ENCODE results near the gene ACTL6B. TPM values are rescaled to one million over a fixed set of nuclear protein-coding genes. Genes with fewer than 3 reads are reported as not detected.
A peak's percentile ranks its signal among the peaks of the same experiment; 100 is the strongest.
"Not testable (repeated sequence)": the region's sequence is repeated elsewhere in the genome, so short reads cannot be mapped to it uniquely, and the experiment has no call there.

The ACTL6B gene
- total RNA-seq, result 0.69 TPM
- polyA plus RNA-seq, result 0.19 TPM

- Histone ChIP-seq H3K36me3 (ENCODE audit: insufficient read depth) (no peaks in the 10 kb centered on the region), H3K27ac (ENCODE audit: low read depth) (no peak within 1 kb of the TSS), H3K4me1 (ENCODE audit: insufficient read depth) (no peaks in the 10 kb centered on the region), H3K4me3 (ENCODE audit: low read depth, low read length) (no peak within 1 kb of the TSS)
- 8% methylated on average over 63 of the region's 63 CpGs for WGBS
- DNase-seq (ENCODE audit: extremely low spot score), result no peak
These were observed at the start of gene ACTL6B for GRCh38 chr7:100655908-100656674. Gene ACTL6B (minus strand): TSS chr7:100656448. CDS start chr7:100656354, 94 bp downstream.

- H3K27ac ChIP-seq (ENCODE audit: low read depth), result peak overlapping the region; percentile 82
- no peaks in the 10 kb centered on the region for H3K36me3 ChIP-seq (ENCODE audit: insufficient read depth)
- under 1% methylated on average over 25 of the region's 25 CpGs for WGBS
- H3K4me3 ChIP-seq (ENCODE audit: low read depth, low read length), result peak overlapping the region; percentile 62
- DNase-seq (ENCODE audit: extremely low spot score), result peak; percentile 36
- H3K4me1 ChIP-seq (ENCODE audit: insufficient read depth), result no peaks in the 10 kb centered on the region
These were observed 49.1 kb upstream of the ACTL6B start for GRCh38 chr7:100705320-100705752.

- H3K4me3 ChIP-seq (ENCODE audit: low read depth, low read length); H3K27ac ChIP-seq (ENCODE audit: low read depth); H3K4me1 ChIP-seq (ENCODE audit: insufficient read depth); H3K36me3 ChIP-seq (ENCODE audit: insufficient read depth); DNase-seq (ENCODE audit: extremely low spot score): not testable (repeated sequence)
- 79% methylated on average over 3 of the region's 3 CpGs for WGBS
These were observed 44.8 kb upstream of the ACTL6B start for GRCh38 chr7:100701089-100701488.

GRCh38 chr7:100699018-100699417 lies 42.8 kb upstream of the ACTL6B start:
- H3K4me3 ChIP-seq (ENCODE audit: low read depth, low read length), result no peak overlapping the region
- 65% methylated on average over 6 of the region's 6 CpGs for WGBS
- no peaks in the 10 kb centered on the region for H3K4me1 ChIP-seq (ENCODE audit: insufficient read depth)
- H3K36me3 ChIP-seq (ENCODE audit: insufficient read depth), result no peaks in the 10 kb centered on the region
- no peak overlapping the region for H3K27ac ChIP-seq (ENCODE audit: low read depth)
- no peak for DNase-seq (ENCODE audit: extremely low spot score)

- H3K27ac ChIP-seq (ENCODE audit: low read depth), result no peak overlapping the region
- H3K36me3 ChIP-seq (ENCODE audit: insufficient read depth), result no peaks in the 10 kb centered on the region
- H3K4me3 ChIP-seq (ENCODE audit: low read depth, low read length), result no peak overlapping the region
- WGBS, result 80% methylated on average over 6 of the region's 6 CpGs
- DNase-seq (ENCODE audit: extremely low spot score), result no peak
- H3K4me1 ChIP-seq (ENCODE audit: insufficient read depth), result peaks cover 3% of the 10 kb centered on the region
These were observed 39.9 kb upstream of the ACTL6B start for GRCh38 chr7:100696123-100696521.

- Histone ChIP-seq H3K36me3 (ENCODE audit: insufficient read depth) (no peaks in the 10 kb centered on the region), H3K4me3 (ENCODE audit: low read depth, low read length) (peak within 1 kb of the TSS; percentile 100), H3K4me1 (ENCODE audit: insufficient read depth) (peaks cover 3% of the 10 kb centered on the region), H3K27ac (ENCODE audit: low read depth) (peak within 1 kb of the TSS; percentile 41)
- DNase-seq (ENCODE audit: extremely low spot score), result no peak
- WGBS, result under 1% methylated on average over 61 of the region's 102 CpGs
These were observed 38.0 kb upstream of the ACTL6B start, which contains the start of gene GIGYF1 for GRCh38 chr7:100694098-100694745. Gene GIGYF1 (minus strand): TSS chr7:100694250. CDS start chr7:100688238, 6,012 bp downstream.

- Histone ChIP-seq H3K36me3 (ENCODE audit: insufficient read depth) (peaks cover 2% of the 10 kb centered on the region), H3K27ac (ENCODE audit: low read depth) (peak overlapping the region; percentile 41), H3K4me3 (ENCODE audit: low read depth, low read length) (peak overlapping the region; percentile 100), H3K4me1 (ENCODE audit: insufficient read depth) (peaks cover 3% of the 10 kb centered on the region)
- no peak for DNase-seq (ENCODE audit: extremely low spot score)
- WGBS, result under 1% methylated on average over 81 of the region's 81 CpGs
These were observed 37.3 kb upstream of the ACTL6B start for GRCh38 chr7:100693312-100694097.

- Histone ChIP-seq H3K4me1 (ENCODE audit: insufficient read depth) (peaks cover 3% of the 10 kb centered on the region), H3K4me3 (ENCODE audit: low read depth, low read length) (peak overlapping the region; percentile 100), H3K36me3 (ENCODE audit: insufficient read depth) (peaks cover 3% of the 10 kb centered on the region), H3K27ac (ENCODE audit: low read depth) (no peak overlapping the region)
- WGBS, result 49% methylated on average over 6 of the region's 6 CpGs
- no peak for DNase-seq (ENCODE audit: extremely low spot score)
These were observed 36.3 kb upstream of the ACTL6B start for GRCh38 chr7:100692578-100692961.

GRCh38 chr7:100691676-100692577 lies 35.7 kb upstream of the ACTL6B start:
- Histone ChIP-seq H3K27ac (ENCODE audit: low read depth) (no peak overlapping the region), H3K4me1 (ENCODE audit: insufficient read depth) (peaks cover 3% of the 10 kb centered on the region), H3K4me3 (ENCODE audit: low read depth, low read length) (peak overlapping the region; percentile 1), H3K36me3 (ENCODE audit: insufficient read depth) (peaks cover 3% of the 10 kb centered on the region)
- no peak for DNase-seq (ENCODE audit: extremely low spot score)
- WGBS, result 25% methylated on average over 28 of the region's 28 CpGs

- 83% methylated on average over 18 of the region's 18 CpGs for WGBS
- H3K27ac ChIP-seq (ENCODE audit: low read depth), result no peak overlapping the region
- H3K36me3 ChIP-seq (ENCODE audit: insufficient read depth), result peaks cover 5% of the 10 kb centered on the region
- DNase-seq (ENCODE audit: extremely low spot score), result no peak
- peaks cover 3% of the 10 kb centered on the region for H3K4me1 ChIP-seq (ENCODE audit: insufficient read depth)
- no peak overlapping the region for H3K4me3 ChIP-seq (ENCODE audit: low read depth, low read length)
These were observed 33.2 kb upstream of the ACTL6B start for GRCh38 chr7:100689230-100690135.

GRCh38 chr7:100688326-100688860 lies 32.1 kb upstream of the ACTL6B start:
- H3K4me3 ChIP-seq (ENCODE audit: low read depth, low read length), result no peak overlapping the region
- WGBS, result 88% methylated on average over 16 of the region's 16 CpGs
- H3K36me3 ChIP-seq (ENCODE audit: insufficient read depth), result peaks cover 10% of the 10 kb centered on the region
- no peak overlapping the region for H3K27ac ChIP-seq (ENCODE audit: low read depth)
- no peak for DNase-seq (ENCODE audit: extremely low spot score)
- H3K4me1 ChIP-seq (ENCODE audit: insufficient read depth), result peaks cover 3% of the 10 kb centered on the region

Data from urinary bladder (tissue), 4 donors.